ENCODE data around the gene LSM3. TPM values are rescaled to one million over a fixed set of nuclear protein-coding genes. Genes with fewer than 3 reads are reported as not detected.

The LSM3 gene
- total RNA-seq, 2 donors from 2014 or later: 12.4 to 16.4 TPM

DNA sequence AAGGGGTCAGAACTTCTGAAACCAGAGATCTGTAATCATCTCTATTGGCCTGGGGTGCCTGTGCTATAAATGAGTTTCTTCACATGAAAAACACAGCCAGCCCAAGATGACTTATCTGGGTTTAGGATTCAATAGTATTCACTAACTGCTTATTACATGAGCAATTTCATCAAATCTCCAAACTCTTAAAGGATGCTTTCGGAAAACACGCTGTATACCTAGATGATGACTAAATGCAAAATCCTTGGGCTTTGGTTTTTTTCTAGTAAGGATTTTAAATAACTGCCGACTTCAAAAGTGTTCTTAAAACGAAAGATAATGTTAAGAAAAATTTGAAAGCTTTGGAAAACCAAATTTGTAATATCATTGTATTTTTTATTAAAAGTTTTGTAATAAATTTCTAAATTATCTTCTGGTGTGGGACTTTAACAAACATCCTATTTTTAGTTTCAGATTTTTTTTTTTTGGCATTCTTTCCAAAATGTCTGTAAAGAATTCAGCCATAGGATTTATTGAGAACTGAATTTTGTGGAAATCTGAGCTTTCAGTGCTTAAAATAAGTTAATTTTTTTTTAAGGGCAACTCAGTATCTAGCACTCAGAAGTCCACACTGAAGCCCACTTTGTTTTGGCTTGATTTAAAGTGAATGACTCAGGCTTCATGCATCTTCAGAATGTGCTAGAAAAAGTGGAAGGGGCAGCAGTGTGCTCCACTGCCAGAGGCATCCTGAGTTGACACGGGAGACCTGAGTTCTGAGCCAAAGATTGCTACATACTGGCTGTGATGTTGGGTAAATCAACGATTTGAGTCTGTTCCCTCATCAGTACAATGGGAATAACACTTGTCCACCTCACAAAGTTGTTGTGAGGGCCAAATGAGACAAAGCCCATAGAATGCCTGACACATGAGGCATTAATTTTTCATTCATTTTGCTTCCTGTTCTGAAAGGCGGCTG, 35.1 kb upstream of the LSM3 start:
- Histone ChIP-seq H3K27me3 (no peaks in the 10 kb centered on the region), H3K4me3 (no peak overlapping the region), H3K4me1 (peaks cover 11% of the 10 kb centered on the region), H3K36me3 (no peaks in the 10 kb centered on the region), H3K9ac (ENCODE audit: low read depth in 2 of 2, low read length in 2 of 2) (no peak overlapping the region), H3K9me3 (no peaks in the 10 kb centered on the region), H3K27ac (peak overlapping the region; percentile 82)
- TF ChIP-seq CTCF (IDR thresholded peaks at IDR 0.05): no peak
- DNase-seq: no peak
- intact Hi-C loops (cut with DNase I): no loop called here

DNA sequence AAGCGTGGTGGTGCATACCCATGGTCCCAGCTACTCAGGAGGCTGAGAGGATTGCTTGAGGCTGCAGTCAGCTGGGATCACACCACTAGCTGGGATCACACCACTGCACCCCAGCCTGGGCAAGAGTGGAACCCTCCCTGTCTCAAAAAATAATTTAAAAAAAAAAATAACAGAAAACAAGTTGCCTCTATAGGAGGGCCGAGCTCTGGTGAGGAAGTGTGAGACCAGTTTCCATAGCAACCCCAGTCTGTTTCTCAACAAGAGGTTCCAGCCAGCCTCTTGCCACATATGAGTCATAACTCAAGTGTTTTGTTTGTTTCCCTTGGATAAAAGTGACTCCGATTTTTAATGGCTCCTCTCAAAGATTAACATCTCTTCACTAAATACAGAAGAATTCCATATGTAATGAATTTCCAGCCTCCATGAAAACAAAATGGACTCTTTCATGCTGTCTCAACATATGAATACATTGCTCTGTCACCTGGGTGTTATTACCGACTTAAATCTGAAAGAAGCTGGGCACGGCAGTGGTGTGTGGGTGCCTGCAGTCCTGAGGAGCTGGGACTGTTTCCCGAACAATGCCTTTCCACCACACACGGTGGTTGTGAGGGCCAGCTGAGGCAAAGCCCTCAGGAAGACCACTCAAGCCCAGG, 34.1 kb upstream of the LSM3 start:
- peak; percentile 68 for DNase-seq
- peaks cover 11% of the 10 kb centered on the region for H3K4me1 ChIP-seq
- no peaks in the 10 kb centered on the region for H3K27me3 ChIP-seq
- peak overlapping the region; percentile 82 for H3K27ac ChIP-seq
- peak overlapping the region; percentile 8 to 20 for H3K9ac ChIP-seq (ENCODE audit: low read depth in 2 of 2, low read length in 2 of 2)
- H3K9me3 ChIP-seq: no peaks in the 10 kb centered on the region
- intact Hi-C loops (cut with DNase I): no loop called here
- TF ChIP-seq CTCF (IDR thresholded peaks at IDR 0.05): no peak
- H3K4me3 ChIP-seq: no peak overlapping the region
- H3K36me3 ChIP-seq: no peaks in the 10 kb centered on the region

- no peak for DNase-seq
- TF ChIP-seq CTCF (IDR thresholded peaks at IDR 0.05): no peak
- intact Hi-C loops (cut with DNase I): no loop called here
- Histone ChIP-seq H3K36me3 (no peaks in the 10 kb centered on the region), H3K9ac (ENCODE audit: low read depth in 2 of 2, low read length in 2 of 2) (no peak overlapping the region), H3K4me1 (peaks cover 11% of the 10 kb centered on the region), H3K27ac (peak overlapping the region; percentile 82), H3K27me3 (no peaks in the 10 kb centered on the region), H3K4me3 (no peak overlapping the region), H3K9me3 (no peaks in the 10 kb centered on the region)
Observed at GRCh38 chr3:14145236-14145635, 33.4 kb upstream of the LSM3 start.

DNA sequence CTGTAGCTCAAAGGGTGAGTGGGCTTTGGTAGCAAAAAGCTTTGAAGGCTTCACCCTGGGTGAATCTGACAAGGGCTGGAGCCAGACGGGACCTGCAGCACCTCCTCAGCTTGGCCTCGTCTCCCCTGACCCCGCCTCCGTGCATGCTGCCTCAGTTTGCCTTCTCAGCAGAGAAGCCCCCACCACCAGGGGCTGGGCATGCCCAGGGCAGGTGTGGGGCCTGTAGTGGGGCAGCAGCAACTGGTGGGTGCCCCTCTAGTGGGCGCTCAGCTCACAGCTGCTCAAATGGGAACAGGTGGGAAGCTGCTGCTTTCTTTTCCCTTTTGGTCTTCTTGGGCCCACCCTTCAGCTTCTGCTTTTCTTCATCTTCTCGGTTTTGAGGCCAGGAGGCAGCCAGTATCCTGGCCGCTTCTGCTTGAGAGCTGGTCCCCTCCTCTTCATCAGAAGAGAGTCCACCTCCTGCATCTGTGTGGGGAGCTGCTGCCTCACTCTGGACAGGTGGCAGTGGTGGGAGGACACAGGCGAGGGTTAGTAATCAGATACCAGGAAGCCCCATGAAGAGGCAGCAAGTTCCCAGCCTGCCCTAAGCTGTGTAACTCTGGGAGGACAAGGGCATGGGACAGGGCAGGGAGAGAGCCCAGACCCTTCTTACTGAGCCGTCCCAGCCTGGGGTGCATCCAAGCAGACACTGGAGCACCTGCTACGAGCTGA, 32.8 kb upstream of the LSM3 start:
- peaks cover 11% of the 10 kb centered on the region for H3K4me1 ChIP-seq
- H3K9ac ChIP-seq (ENCODE audit: low read depth in 2 of 2, low read length in 2 of 2): no peak overlapping the region
- intact Hi-C loops (cut with DNase I): no loop called here
- H3K27ac ChIP-seq: peak overlapping the region; percentile 82
- H3K36me3 ChIP-seq: no peaks in the 10 kb centered on the region
- TF ChIP-seq CTCF (IDR thresholded peaks at IDR 0.05): no peak
- no peak overlapping the region for H3K4me3 ChIP-seq
- H3K9me3 ChIP-seq: no peaks in the 10 kb centered on the region
- H3K27me3 ChIP-seq: no peaks in the 10 kb centered on the region
- peak; percentile 13 for DNase-seq

DNA sequence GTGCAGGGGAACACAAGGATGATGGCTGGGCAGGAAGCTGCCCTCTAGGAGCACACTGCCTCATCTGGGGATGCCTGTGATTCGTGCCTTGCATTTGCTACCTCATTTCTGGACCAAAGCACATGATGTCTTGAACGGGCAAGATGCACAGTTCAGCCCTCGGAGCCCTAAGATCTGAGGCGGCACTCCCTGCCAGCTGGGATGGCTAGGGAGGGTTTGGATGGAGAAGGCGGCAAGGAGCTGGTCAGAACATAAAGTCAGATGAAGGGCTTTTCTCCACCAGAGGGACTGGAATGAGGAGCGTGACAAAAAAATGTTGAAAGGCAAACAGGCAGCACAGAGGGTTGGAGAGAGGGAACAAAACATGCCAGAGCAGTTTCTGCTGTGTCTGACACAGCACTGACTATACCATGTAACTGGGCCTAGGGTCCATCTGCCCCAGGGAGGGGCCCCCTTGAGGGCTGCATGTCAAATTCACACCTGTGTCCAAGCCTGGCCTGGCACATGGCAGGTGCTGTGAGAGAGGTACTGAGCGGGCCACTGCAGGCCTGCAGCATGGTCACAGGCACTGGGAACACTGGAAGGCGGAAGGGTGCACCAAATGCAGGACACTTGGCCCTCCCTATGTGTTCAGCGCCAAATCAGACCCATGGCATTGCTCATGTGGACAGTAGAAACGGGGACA, 32.1 kb upstream of the LSM3 start:
- no peak for DNase-seq
- Histone ChIP-seq H3K27ac (no peak overlapping the region), H3K36me3 (no peaks in the 10 kb centered on the region), H3K9ac (ENCODE audit: low read depth in 2 of 2, low read length in 2 of 2) (no peak overlapping the region), H3K27me3 (no peaks in the 10 kb centered on the region), H3K9me3 (no peaks in the 10 kb centered on the region), H3K4me3 (no peak overlapping the region), H3K4me1 (peaks cover 11% of the 10 kb centered on the region)
- no peak for TF ChIP-seq CTCF (IDR thresholded peaks at IDR 0.05)
- intact Hi-C loops (cut with DNase I): no loop called here

Measured in colonic mucosa (tissue), 4 donors.